H9 (cell line): ENCODE results near the gene MRPS16. TPM values are rescaled to one million over a fixed set of nuclear protein-coding genes. Genes with fewer than 3 reads are reported as not detected.

Experiments used
- DNase-seq: peaks from one replicate; pipeline ENCODE4 v3.0.0-alpha.2; 2017
- H2AFZ ChIP-seq: one replicate; pipeline ENCODE4 v1.6.1; 2013; ENCODE audit warnings: mild to moderate bottlenecking, low read length, control low read depth, moderate library complexity
- H2AK5ac ChIP-seq: 2 replicates; pipeline ENCODE4 v1.6.1; 2013; ENCODE audit warnings: low read length, control low read depth, mixed read lengths; ENCODE audit not compliant: insufficient read length
- H2BK120ac ChIP-seq: one replicate; pipeline ENCODE4 v1.6.1; 2013; ENCODE audit warnings: low read depth, mild to moderate bottlenecking, low read length, control low read depth, inconsistent platforms; ENCODE audit not compliant: poor library complexity, severe bottlenecking
- H2BK12ac ChIP-seq: 2 replicates; pipeline ENCODE4 v1.6.1; 2013; ENCODE audit warnings: low read length, control low read depth, mixed read lengths, low read depth; ENCODE audit not compliant: insufficient read length
- H2BK15ac ChIP-seq: 2 replicates; pipeline ENCODE4 v1.6.1; 2013; ENCODE audit warnings: low read depth, low read length, control low read depth
- H2BK20ac ChIP-seq: one replicate; pipeline ENCODE4 v1.6.1; 2013; ENCODE audit warnings: low read depth, mild to moderate bottlenecking, low read length, control low read depth, inconsistent platforms; ENCODE audit not compliant: poor library complexity, severe bottlenecking
- H2BK5ac ChIP-seq: 2 replicates; pipeline ENCODE4 v1.6.1; 2013; ENCODE audit warnings: low read length, control low read depth, mixed read lengths; ENCODE audit not compliant: insufficient read length
- H3K14ac ChIP-seq: 2 replicates; pipeline ENCODE4 v1.6.1; 2013; ENCODE audit warnings: low read length, control low read depth; ENCODE audit not compliant: insufficient read depth
- H3K18ac ChIP-seq: 2 replicates; pipeline ENCODE4 v1.6.1; 2013; ENCODE audit warnings: low read depth, mild to moderate bottlenecking, mixed read lengths, low read length, control low read depth; ENCODE audit not compliant: insufficient read length
- H3K23ac ChIP-seq: 2 replicates; pipeline ENCODE4 v1.6.1; 2013; ENCODE audit warnings: low read length, control low read depth, mixed read lengths, low read depth; ENCODE audit not compliant: insufficient read length
- H3K23me2 ChIP-seq: 2 replicates; pipeline ENCODE4 v1.6.1; 2013; ENCODE audit warnings: low read depth, mild to moderate bottlenecking, mixed read lengths, low read length, control low read depth; ENCODE audit not compliant: insufficient read length, poor library complexity, severe bottlenecking
- H3K27ac ChIP-seq: 2 replicates; pipeline ENCODE4 v1.5.1; 2013; ENCODE audit warnings: low read length, control low read depth, mixed read lengths, low read depth; ENCODE audit not compliant: insufficient read length
- H3K27me3 ChIP-seq: 2 replicates; pipeline ENCODE4 v1.6.1; 2013; ENCODE audit warnings: low read length, control low read depth, inconsistent platforms; ENCODE audit not compliant: insufficient read depth
- H3K4ac ChIP-seq: 2 replicates; pipeline ENCODE4 v1.6.1; 2013; ENCODE audit warnings: low read depth, mild to moderate bottlenecking, control low read depth, inconsistent platforms, low read length, moderate library complexity
- H3K4me1 ChIP-seq: 2 replicates; pipeline ENCODE4 v1.6.1; 2013; ENCODE audit warnings: low read length, control low read depth, inconsistent platforms; ENCODE audit not compliant: insufficient read depth
- H3K4me2 ChIP-seq: 2 replicates; pipeline ENCODE4 v1.6.1; 2013; ENCODE audit warnings: low read length, control low read depth, mixed read lengths; ENCODE audit not compliant: insufficient read length, insufficient read depth
- H3K56ac ChIP-seq: 2 replicates; pipeline ENCODE4 v1.6.1; 2013; ENCODE audit warnings: low read depth, mild to moderate bottlenecking, mixed read lengths, low read length, control low read depth; ENCODE audit not compliant: insufficient read length
- H3K79me1 ChIP-seq: 2 replicates; pipeline ENCODE4 v1.6.1; 2013; ENCODE audit warnings: low read depth, mild to moderate bottlenecking, moderate library complexity, low read length, control low read depth, inconsistent platforms; ENCODE audit not compliant: insufficient read depth, poor library complexity, severe bottlenecking
- H3K79me2 ChIP-seq: 2 replicates; pipeline ENCODE4 v1.6.1; 2013; ENCODE audit warnings: low read length, control low read depth, inconsistent platforms; ENCODE audit not compliant: insufficient read depth
- H3K9ac ChIP-seq: 2 replicates; pipeline ENCODE4 v1.6.1; 2013; ENCODE audit warnings: low read length, control low read depth, mixed read lengths; ENCODE audit not compliant: insufficient read length; ENCODE audit errors: extremely low read depth
- H3K9me3 ChIP-seq: one replicate; pipeline ENCODE4 v1.6.1; 2013; ENCODE audit warnings: low read depth, low read length, inconsistent platforms; ENCODE audit not compliant: control insufficient read depth
- H3T11ph ChIP-seq: one replicate; pipeline ENCODE4 v1.6.1; 2013; ENCODE audit warnings: mild to moderate bottlenecking, low read length, control low read depth, inconsistent platforms
- H4K20me1 ChIP-seq: one replicate; pipeline ENCODE4 v1.6.1; 2013; ENCODE audit not compliant: control insufficient read depth, insufficient read length, insufficient read depth
- H4K5ac ChIP-seq: 2 replicates; pipeline ENCODE4 v1.6.1; 2013; ENCODE audit warnings: low read depth, mild to moderate bottlenecking, mixed read lengths, low read length, control low read depth; ENCODE audit not compliant: insufficient read length
- H4K8ac ChIP-seq: replicated peaks from 2 replicates; pipeline ENCODE4 v1.6.1; 2013; ENCODE audit warnings: low read length, control low read depth, mixed read lengths, low read depth; ENCODE audit not compliant: insufficient read length
- H4K91ac ChIP-seq: 2 replicates; pipeline ENCODE4 v1.6.1; 2013; ENCODE audit warnings: low read depth, mild to moderate bottlenecking, moderate library complexity, mixed read lengths, low read length, control low read depth; ENCODE audit not compliant: insufficient read length
- H3K27ac Mint-ChIP-seq, 3 experiments: 2 replicates in 2 of 3; 3 replicates in 1 of 3; pipeline ENCODE4 v1.8.0; 2020 to 2021; ENCODE audit warnings: mixed read lengths in 3 of 3, mild to moderate bottlenecking in 1 of 3, moderate library complexity in 1 of 3
- H3K27me3 Mint-ChIP-seq: 2 replicates; pipeline ENCODE4 v1.8.0; 2021; ENCODE audit warnings: low read depth, mild to moderate bottlenecking, moderate library complexity, mixed read lengths
- H3K36me3 Mint-ChIP-seq, 3 experiments: 2 replicates in 2 of 3; 3 replicates in 1 of 3; pipeline ENCODE4 v1.8.0; 2020 to 2021; ENCODE audit warnings: low read depth in 3 of 3, mixed read lengths in 3 of 3; ENCODE audit not compliant: insufficient read depth in 1 of 3
- H3K4me1 Mint-ChIP-seq, 2 experiments: 2 replicates each; pipeline ENCODE4 v1.8.0; 2020; ENCODE audit warnings: mixed read lengths in 2 of 2
- H3K4me3 Mint-ChIP-seq, 2 experiments: 2 replicates in 1 of 2; 3 replicates in 1 of 2; pipeline ENCODE4 v1.8.0; 2020 to 2021; ENCODE audit warnings: mild to moderate bottlenecking in 2 of 2, mixed read lengths in 2 of 2, moderate library complexity in 1 of 2
- H3K9me3 Mint-ChIP-seq, 2 experiments: 2 replicates in 1 of 2; 3 replicates in 1 of 2; pipeline ENCODE4 v1.8.0; 2020; ENCODE audit warnings: mild to moderate bottlenecking in 2 of 2, mixed read lengths in 2 of 2, moderate library complexity in 1 of 2
- WGBS: extraction: QIAGEN DNeasy Blood & Tissue Kit; methylation state at CpG from one replicate; pipeline ENCODE4 v1.1.7; 2013; ENCODE audit warnings: missing lambda C conversion rate, low lambda C conversion rate, mixed read lengths; ENCODE audit not compliant: insufficient read length; ENCODE audit errors: extremely low coverage; 5-methylcytosine and 5-hydroxymethylcytosine counted together
- total RNA-seq: library from RNA; stranded (reverse); gene quantifications from 2 replicates; pipeline ENCODE4 v1.2.1, GENCODE V29; 2021
- TF ChIP-seq, protein P1 (sequence below): fragments of 200-600 bp; sonication (generic); conservative IDR thresholded peaks from 3 replicates; pipeline ENCODE4 v1.8.0; 2021; ENCODE audit warnings: antibody characterized with exemption, mild to moderate bottlenecking

The MRPS16 gene
- total RNA-seq, 1 experiment from 2014 or later = 122 TPM

DNA sequence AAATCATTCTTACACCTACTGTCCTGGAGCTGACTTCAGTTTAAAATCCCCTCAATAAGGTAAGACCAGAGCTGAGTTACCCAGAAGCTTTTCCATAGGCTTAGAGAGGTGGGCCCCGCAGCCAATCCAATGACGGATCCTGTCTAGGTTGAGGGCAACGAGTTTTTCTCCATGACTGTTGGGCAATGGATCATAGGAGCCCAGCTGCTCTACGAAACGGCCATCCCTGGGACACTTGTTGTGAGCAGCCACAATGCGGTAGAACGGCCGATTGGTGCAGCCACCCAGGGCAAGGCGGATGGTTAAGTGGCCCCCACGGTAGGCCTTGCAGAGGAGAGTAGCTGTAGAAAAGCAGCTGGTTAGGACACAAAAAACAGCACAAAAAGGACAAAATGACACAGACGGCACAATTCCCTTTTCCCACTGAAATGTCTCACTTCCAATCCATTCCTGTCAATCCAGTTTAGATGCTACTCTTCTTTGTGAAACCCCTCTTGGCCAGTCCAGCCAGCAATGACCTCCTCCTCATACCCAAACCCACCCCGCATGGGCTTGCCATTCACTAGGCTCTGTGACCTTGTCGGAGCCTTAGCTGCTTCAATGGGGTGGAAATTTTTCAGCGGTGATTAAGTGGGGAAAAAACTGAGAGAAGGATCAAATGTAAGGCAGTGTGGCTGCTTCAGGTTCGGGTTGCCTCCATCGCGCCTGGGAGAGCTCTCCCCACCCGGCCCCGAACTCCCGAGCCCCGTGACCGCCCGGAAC, 580 bp downstream of the MRPS16 start:
- WGBS = no CpG with 5 or more reads among the region's 23 CpGs
- no peak overlapping the region for H2BK5ac ChIP-seq
- no peak overlapping the region for H3K23ac ChIP-seq
- H3K9me3 Mint-ChIP-seq = no peaks in the 10 kb centered on the region; a peak in 1 of 5 replicates
- H4K8ac ChIP-seq = no peak overlapping the region
- H3K23me2 ChIP-seq = peaks cover 6% of the 10 kb centered on the region
- TF ChIP-seq, protein P1, sequence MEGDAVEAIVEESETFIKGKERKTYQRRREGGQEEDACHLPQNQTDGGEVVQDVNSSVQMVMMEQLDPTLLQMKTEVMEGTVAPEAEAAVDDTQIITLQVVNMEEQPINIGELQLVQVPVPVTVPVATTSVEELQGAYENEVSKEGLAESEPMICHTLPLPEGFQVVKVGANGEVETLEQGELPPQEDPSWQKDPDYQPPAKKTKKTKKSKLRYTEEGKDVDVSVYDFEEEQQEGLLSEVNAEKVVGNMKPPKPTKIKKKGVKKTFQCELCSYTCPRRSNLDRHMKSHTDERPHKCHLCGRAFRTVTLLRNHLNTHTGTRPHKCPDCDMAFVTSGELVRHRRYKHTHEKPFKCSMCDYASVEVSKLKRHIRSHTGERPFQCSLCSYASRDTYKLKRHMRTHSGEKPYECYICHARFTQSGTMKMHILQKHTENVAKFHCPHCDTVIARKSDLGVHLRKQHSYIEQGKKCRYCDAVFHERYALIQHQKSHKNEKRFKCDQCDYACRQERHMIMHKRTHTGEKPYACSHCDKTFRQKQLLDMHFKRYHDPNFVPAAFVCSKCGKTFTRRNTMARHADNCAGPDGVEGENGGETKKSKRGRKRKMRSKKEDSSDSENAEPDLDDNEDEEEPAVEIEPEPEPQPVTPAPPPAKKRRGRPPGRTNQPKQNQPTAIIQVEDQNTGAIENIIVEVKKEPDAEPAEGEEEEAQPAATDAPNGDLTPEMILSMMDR = no peak
- peak overlapping the region; percentile 67 for H3K4me2 ChIP-seq
- H3K14ac ChIP-seq = peak overlapping the region; percentile 21; the same call in 1 of the 2 replicates
- no peak overlapping the region for H3K27ac ChIP-seq
- peak overlapping the region; percentile 91 for H3K9ac ChIP-seq
- H3K4ac ChIP-seq = no peak overlapping the region; the same call in 1 of the 2 replicates
- peak overlapping the region; percentile 15 for H3K18ac ChIP-seq
- H2BK12ac ChIP-seq = no peak overlapping the region
- H3K56ac ChIP-seq = no peak overlapping the region
- peak overlapping the region; percentile 97 to 99 (median 98) for H3K27ac Mint-ChIP-seq
- H3K4me1 ChIP-seq = no peaks in the 10 kb centered on the region
- DNase-seq = peak; percentile 37
- peaks cover 16 to 38% (median 21%) of the 10 kb centered on the region in 3 experiments for H3K36me3 Mint-ChIP-seq
- H2AFZ ChIP-seq = no peak overlapping the region
- no peak overlapping the region for H2BK20ac ChIP-seq
- H3K27me3 ChIP-seq = no peaks in the 10 kb centered on the region
- H3K27me3 Mint-ChIP-seq = no peaks in the 10 kb centered on the region
- no peak overlapping the region for H3T11ph ChIP-seq
- H4K5ac ChIP-seq = no peak overlapping the region
- peaks cover 17 to 27% of the 10 kb centered on the region in 2 experiments for H3K4me1 Mint-ChIP-seq
- H2BK120ac ChIP-seq = no peak overlapping the region
- H3K79me1 ChIP-seq = peaks cover 10% of the 10 kb centered on the region
- H4K91ac ChIP-seq = no peak overlapping the region
- peaks cover 6% of the 10 kb centered on the region; the same call in 1 of the 2 replicates for H3K79me2 ChIP-seq
- H3K4me3 Mint-ChIP-seq = peak overlapping the region; percentile 94 to 97
- no peak overlapping the region for H2BK15ac ChIP-seq
- no peaks in the 10 kb centered on the region for H3K9me3 ChIP-seq
- H2AK5ac ChIP-seq = no peak overlapping the region
- no peaks in the 10 kb centered on the region for H4K20me1 ChIP-seq
